ENCODE measurements around the gene CHD1L.

CHD1L gene

GRCh38 chr1:147215540-147215916 is 27.0 kb upstream of the CHD1L start:
- Histone ChIP-seq H3K9me3 (ENCODE audit: control insufficient read depth, low read length) (no peaks in the 10 kb centered on the region), H3K4me3 (ENCODE audit: low read depth, low read length) (peak overlapping the region; percentile 5), H3K4me2 (ENCODE audit: low read length) (peak overlapping the region; percentile 42), H3K9ac (no peak overlapping the region), H3K27ac (peak overlapping the region; percentile 70), H3K36me3 (ENCODE audit: control insufficient read depth, insufficient read depth, low read length) (no peaks in the 10 kb centered on the region), H3K4me1 (peaks cover 9% of the 10 kb centered on the region), H3K79me2 (no peaks in the 10 kb centered on the region), H3K27me3 (ENCODE audit: control insufficient read depth, insufficient read depth, low read length) (no peaks in the 10 kb centered on the region), H2AFZ (peak overlapping the region; percentile 39)
- no peak for TF ChIP-seq CTCF (IDR thresholded peaks at IDR 0.05)

- Histone ChIP-seq H3K36me3 (ENCODE audit: control insufficient read depth, insufficient read depth, low read length) (no peaks in the 10 kb centered on the region), H3K79me2 (no peaks in the 10 kb centered on the region), H3K9me3 (ENCODE audit: control insufficient read depth, low read length) (no peaks in the 10 kb centered on the region), H3K9ac (no peak overlapping the region), H3K4me1 (peaks cover 9% of the 10 kb centered on the region), H3K27ac (no peak overlapping the region), H2AFZ (no peak overlapping the region), H3K4me3 (ENCODE audit: low read depth, low read length) (no peak overlapping the region), H3K4me2 (ENCODE audit: low read length) (no peak overlapping the region), H3K27me3 (ENCODE audit: control insufficient read depth, insufficient read depth, low read length) (no peaks in the 10 kb centered on the region)
- TF ChIP-seq CTCF (IDR thresholded peaks at IDR 0.05), result no peak
Observed at GRCh38 chr1:147216124-147216523, 26.4 kb upstream of the CHD1L start.

GRCh38 chr1:147217141-147217540 is 25.3 kb upstream of the CHD1L start:
- H2AFZ ChIP-seq, result no peak overlapping the region
- no peaks in the 10 kb centered on the region for H3K79me2 ChIP-seq
- no peak overlapping the region for H3K4me2 ChIP-seq (ENCODE audit: low read length)
- H3K4me1 ChIP-seq, result peaks cover 9% of the 10 kb centered on the region
- no peaks in the 10 kb centered on the region for H3K9me3 ChIP-seq (ENCODE audit: control insufficient read depth, low read length)
- no peak overlapping the region for H3K27ac ChIP-seq
- H3K4me3 ChIP-seq (ENCODE audit: low read depth, low read length), result no peak overlapping the region
- no peak overlapping the region for H3K9ac ChIP-seq
- TF ChIP-seq CTCF (IDR thresholded peaks at IDR 0.05), result no peak
- H3K36me3 ChIP-seq (ENCODE audit: control insufficient read depth, insufficient read depth, low read length), result no peaks in the 10 kb centered on the region
- H3K27me3 ChIP-seq (ENCODE audit: control insufficient read depth, insufficient read depth, low read length), result no peaks in the 10 kb centered on the region

GRCh38 chr1:147218606-147219005 is 23.9 kb upstream of the CHD1L start:
- no peak overlapping the region for H3K4me3 ChIP-seq (ENCODE audit: low read depth, low read length)
- H3K36me3 ChIP-seq (ENCODE audit: control insufficient read depth, insufficient read depth, low read length), result no peaks in the 10 kb centered on the region
- H2AFZ ChIP-seq, result no peak overlapping the region
- no peaks in the 10 kb centered on the region for H3K9me3 ChIP-seq (ENCODE audit: control insufficient read depth, low read length)
- no peak overlapping the region for H3K27ac ChIP-seq
- no peaks in the 10 kb centered on the region for H3K79me2 ChIP-seq
- no peak for TF ChIP-seq CTCF (IDR thresholded peaks at IDR 0.05)
- H3K4me2 ChIP-seq (ENCODE audit: low read length), result no peak overlapping the region
- H3K4me1 ChIP-seq, result peaks cover 6% of the 10 kb centered on the region
- no peaks in the 10 kb centered on the region for H3K27me3 ChIP-seq (ENCODE audit: control insufficient read depth, insufficient read depth, low read length)
- H3K9ac ChIP-seq, result no peak overlapping the region

GRCh38 chr1:147223740-147224615 is 18.5 kb upstream of the CHD1L start:
- Histone ChIP-seq H3K27me3 (ENCODE audit: control insufficient read depth, insufficient read depth, low read length) (no peaks in the 10 kb centered on the region), H3K4me3 (ENCODE audit: low read depth, low read length) (peak overlapping the region; percentile 83), H3K9me3 (ENCODE audit: control insufficient read depth, low read length) (no peaks in the 10 kb centered on the region), H3K9ac (no peak overlapping the region), H3K79me2 (no peaks in the 10 kb centered on the region), H3K36me3 (ENCODE audit: control insufficient read depth, insufficient read depth, low read length) (no peaks in the 10 kb centered on the region), H3K4me2 (ENCODE audit: low read length) (peak overlapping the region; percentile 95), H2AFZ (peak overlapping the region; percentile 60), H3K27ac (no peak overlapping the region), H3K4me1 (no peaks in the 10 kb centered on the region)
- TF ChIP-seq CTCF (IDR thresholded peaks at IDR 0.05), result no peak
